ENCODE measurements around the gene SMYD3. TPM values are rescaled to one million over a fixed set of nuclear protein-coding genes. Genes with fewer than 3 reads are reported as not detected.

Gene SMYD3
- total RNA-seq, 1 experiment from 2014 or later: 17.4 TPM

DNA sequence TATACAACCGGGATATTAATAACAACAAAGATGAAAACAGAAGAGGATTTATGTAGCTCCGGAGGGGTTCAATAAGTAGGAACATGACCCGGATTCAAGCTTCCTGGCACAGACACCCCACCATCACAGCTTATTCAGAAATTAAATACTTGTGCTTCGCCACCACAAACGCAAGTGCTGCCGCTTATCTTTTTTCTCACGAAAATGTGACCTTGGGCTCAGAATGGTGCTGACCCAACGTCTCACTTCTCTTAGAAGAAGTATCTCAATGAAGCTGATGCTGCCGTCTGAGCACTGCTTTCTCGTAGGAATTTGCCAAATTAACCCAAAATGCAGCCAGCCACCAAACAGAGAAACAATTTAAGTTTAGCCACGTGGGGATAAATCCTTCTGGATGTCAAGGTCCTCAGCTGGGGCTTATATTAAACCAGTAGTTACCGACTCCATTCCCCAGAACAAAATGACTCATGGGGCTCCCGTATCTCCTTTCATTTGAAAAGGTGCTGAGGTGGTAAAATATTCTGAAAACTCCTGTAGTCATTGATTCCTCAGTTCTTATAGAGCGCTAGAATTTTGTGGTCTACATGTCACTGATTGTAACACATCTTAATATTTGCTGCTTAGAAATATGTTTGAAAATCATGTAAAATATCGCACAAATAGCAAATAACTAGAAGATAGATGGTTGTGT is 466.7 kb downstream of the SMYD3 start:
- TF ChIP-seq, protein P1, sequence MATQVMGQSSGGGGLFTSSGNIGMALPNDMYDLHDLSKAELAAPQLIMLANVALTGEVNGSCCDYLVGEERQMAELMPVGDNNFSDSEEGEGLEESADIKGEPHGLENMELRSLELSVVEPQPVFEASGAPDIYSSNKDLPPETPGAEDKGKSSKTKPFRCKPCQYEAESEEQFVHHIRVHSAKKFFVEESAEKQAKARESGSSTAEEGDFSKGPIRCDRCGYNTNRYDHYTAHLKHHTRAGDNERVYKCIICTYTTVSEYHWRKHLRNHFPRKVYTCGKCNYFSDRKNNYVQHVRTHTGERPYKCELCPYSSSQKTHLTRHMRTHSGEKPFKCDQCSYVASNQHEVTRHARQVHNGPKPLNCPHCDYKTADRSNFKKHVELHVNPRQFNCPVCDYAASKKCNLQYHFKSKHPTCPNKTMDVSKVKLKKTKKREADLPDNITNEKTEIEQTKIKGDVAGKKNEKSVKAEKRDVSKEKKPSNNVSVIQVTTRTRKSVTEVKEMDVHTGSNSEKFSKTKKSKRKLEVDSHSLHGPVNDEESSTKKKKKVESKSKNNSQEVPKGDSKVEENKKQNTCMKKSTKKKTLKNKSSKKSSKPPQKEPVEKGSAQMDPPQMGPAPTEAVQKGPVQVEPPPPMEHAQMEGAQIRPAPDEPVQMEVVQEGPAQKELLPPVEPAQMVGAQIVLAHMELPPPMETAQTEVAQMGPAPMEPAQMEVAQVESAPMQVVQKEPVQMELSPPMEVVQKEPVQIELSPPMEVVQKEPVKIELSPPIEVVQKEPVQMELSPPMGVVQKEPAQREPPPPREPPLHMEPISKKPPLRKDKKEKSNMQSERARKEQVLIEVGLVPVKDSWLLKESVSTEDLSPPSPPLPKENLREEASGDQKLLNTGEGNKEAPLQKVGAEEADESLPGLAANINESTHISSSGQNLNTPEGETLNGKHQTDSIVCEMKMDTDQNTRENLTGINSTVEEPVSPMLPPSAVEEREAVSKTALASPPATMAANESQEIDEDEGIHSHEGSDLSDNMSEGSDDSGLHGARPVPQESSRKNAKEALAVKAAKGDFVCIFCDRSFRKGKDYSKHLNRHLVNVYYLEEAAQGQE (IDR thresholded peaks at IDR 0.05; ENCODE audit: insufficient read depth in 1 of 2, low read depth in 2 of 2, low read length in 1 of 2): no peak
- TF ChIP-seq POLR2AphosphoS5 (IDR thresholded peaks at IDR 0.05; ENCODE audit: low read depth, low read length) (no peak), TCF7L2 (IDR thresholded peaks at IDR 0.05; ENCODE audit: low read depth, low read length) (no peak), SIN3A (IDR thresholded peaks at IDR 0.05; ENCODE audit: borderline replicate concordance, insufficient read depth, low read depth, low read length) (no peak)
- TF ChIP-seq, protein P2, sequence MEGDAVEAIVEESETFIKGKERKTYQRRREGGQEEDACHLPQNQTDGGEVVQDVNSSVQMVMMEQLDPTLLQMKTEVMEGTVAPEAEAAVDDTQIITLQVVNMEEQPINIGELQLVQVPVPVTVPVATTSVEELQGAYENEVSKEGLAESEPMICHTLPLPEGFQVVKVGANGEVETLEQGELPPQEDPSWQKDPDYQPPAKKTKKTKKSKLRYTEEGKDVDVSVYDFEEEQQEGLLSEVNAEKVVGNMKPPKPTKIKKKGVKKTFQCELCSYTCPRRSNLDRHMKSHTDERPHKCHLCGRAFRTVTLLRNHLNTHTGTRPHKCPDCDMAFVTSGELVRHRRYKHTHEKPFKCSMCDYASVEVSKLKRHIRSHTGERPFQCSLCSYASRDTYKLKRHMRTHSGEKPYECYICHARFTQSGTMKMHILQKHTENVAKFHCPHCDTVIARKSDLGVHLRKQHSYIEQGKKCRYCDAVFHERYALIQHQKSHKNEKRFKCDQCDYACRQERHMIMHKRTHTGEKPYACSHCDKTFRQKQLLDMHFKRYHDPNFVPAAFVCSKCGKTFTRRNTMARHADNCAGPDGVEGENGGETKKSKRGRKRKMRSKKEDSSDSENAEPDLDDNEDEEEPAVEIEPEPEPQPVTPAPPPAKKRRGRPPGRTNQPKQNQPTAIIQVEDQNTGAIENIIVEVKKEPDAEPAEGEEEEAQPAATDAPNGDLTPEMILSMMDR (IDR thresholded peaks at IDR 0.05): no peak
- H3K9me3 ChIP-seq (ENCODE audit: control insufficient read depth, insufficient read depth, low read depth, low read length): no peaks in the 10 kb centered on the region
- no peaks in the 10 kb centered on the region for H3K27me3 ChIP-seq (ENCODE audit: control insufficient read depth, insufficient read depth, low read length)
- H3K36me3 ChIP-seq (ENCODE audit: control insufficient read depth, insufficient read depth, low read length): no peaks in the 10 kb centered on the region
- in situ Hi-C loops (cut with HindIII; ENCODE audit: low pct_unique_long_range_greater_than_20kb, low sequenced_read_pairs): no loop called here
- ChIA-PET CTCF (no interaction called here), POLR2A (interaction anchor here (0.6 kb wide), 1 partner anchor 86 kb away, joined by 3 read pairs; no protein-coding TSS in a partner anchor)
- H3K27ac ChIP-seq (ENCODE audit: low read length): no peak overlapping the region
- H3K4me3 ChIP-seq (ENCODE audit: low read depth in 2 of 2, low read length in 2 of 2): no peak overlapping the region
- ATAC-seq (no peak), DNase-seq (ENCODE audit: low read depth, low spot score) (no peak)
- intact Hi-C loops (cut with micrococcal nuclease; ENCODE audit: unreplicated experiment): no loop called here
- no TSS peak for BruUV-seq (replicated peaks)
- H3K4me1 ChIP-seq (ENCODE audit: control insufficient read depth, insufficient read depth, low read length): no peaks in the 10 kb centered on the region

DNA sequence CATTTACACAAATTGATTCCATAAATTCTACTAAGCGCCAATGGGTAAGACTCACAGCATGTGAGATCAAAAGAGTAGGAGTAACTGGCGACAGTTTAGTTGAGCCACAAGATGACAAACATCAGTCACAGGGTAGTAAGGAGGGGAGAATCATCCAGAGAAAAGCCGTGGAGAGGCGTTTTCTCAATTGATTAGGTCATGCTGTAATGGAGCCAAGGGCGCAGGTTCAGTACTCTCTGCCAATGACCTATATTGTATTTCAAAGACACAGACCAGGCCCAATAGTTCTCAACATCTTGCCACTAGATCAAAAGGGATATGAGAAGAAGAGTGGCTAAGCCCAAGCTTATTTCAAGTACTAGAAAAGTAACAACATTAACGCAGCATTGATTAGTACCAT is 467.5 kb downstream of the SMYD3 start:
- Histone ChIP-seq H3K4me3 (ENCODE audit: low read depth in 2 of 2, low read length in 2 of 2) (no peak overlapping the region), H3K27me3 (ENCODE audit: control insufficient read depth, insufficient read depth, low read length) (no peaks in the 10 kb centered on the region), H3K4me1 (ENCODE audit: control insufficient read depth, insufficient read depth, low read length) (no peaks in the 10 kb centered on the region), H3K9me3 (ENCODE audit: control insufficient read depth, insufficient read depth, low read depth, low read length) (no peaks in the 10 kb centered on the region), H3K27ac (ENCODE audit: low read length) (no peak overlapping the region), H3K36me3 (ENCODE audit: control insufficient read depth, insufficient read depth, low read length) (no peaks in the 10 kb centered on the region)
- TF ChIP-seq, protein P2 (IDR thresholded peaks at IDR 0.05): no peak
- no peak for TF ChIP-seq POLR2AphosphoS5 (IDR thresholded peaks at IDR 0.05; ENCODE audit: low read depth, low read length)
- ChIA-PET CTCF (no interaction called here), POLR2A (no interaction called here)
- no TSS peak for BruUV-seq (replicated peaks)
- intact Hi-C loops (cut with micrococcal nuclease; ENCODE audit: unreplicated experiment): no loop called here
- DNase-seq (ENCODE audit: low read depth, low spot score) (no peak), ATAC-seq (no peak)
- in situ Hi-C loops (cut with HindIII; ENCODE audit: low pct_unique_long_range_greater_than_20kb, low sequenced_read_pairs): no loop called here

All from Panc1 (cell line).